H1 (cell line): ENCODE results near the gene SLC4A9. TPM values are rescaled to one million over a fixed set of nuclear protein-coding genes. Genes with fewer than 3 reads are reported as not detected.
A peak's percentile ranks its signal among the peaks of the same experiment; 100 is the strongest.

Experiments used
- ATF2 ChIP-seq: IDR thresholded peaks from 2 replicates; pipeline ENCODE4 v1.6.1; 2012; ENCODE audit warnings: low read length, inconsistent platforms
- CBX8 ChIP-seq: fragments of 300-800, 300-1000 bp; sonication (generic); IDR thresholded peaks from 2 replicates; pipeline ENCODE4 v1.7.1; 2016; ENCODE audit warnings: low read depth, low read length, borderline replicate concordance
- CREB1 ChIP-seq: IDR thresholded peaks from 2 replicates; pipeline ENCODE4 v1.6.1; 2012; ENCODE audit warnings: inconsistent platforms
- FOSL1 ChIP-seq: IDR thresholded peaks from 2 replicates; pipeline ENCODE4 v1.6.1; 2011; ENCODE audit warnings: mild to moderate bottlenecking, low read depth, low read length, moderate library complexity; ENCODE audit not compliant: insufficient read depth
- GABPA ChIP-seq: IDR thresholded peaks from 2 replicates; pipeline ENCODE4 v1.6.1; 2011; ENCODE audit warnings: mild to moderate bottlenecking, low read length, moderate library complexity, borderline replicate concordance; ENCODE audit not compliant: insufficient read depth
- JUND ChIP-seq: IDR thresholded peaks from 2 replicates; pipeline ENCODE4 v1.6.1; 2011; ENCODE audit warnings: mild to moderate bottlenecking, improper control_type of control experiment, low read length
- KDM4A ChIP-seq: IDR thresholded peaks from one replicate; pipeline ENCODE4 v1.7.1; 2012; ENCODE audit warnings: low read depth, mild to moderate bottlenecking, moderate library complexity, low read length, inconsistent platforms; ENCODE audit not compliant: severe bottlenecking
- KDM5A ChIP-seq: fragments of 200-600 bp; IDR thresholded peaks from 2 replicates; pipeline ENCODE4 v1.7.1; 2012; ENCODE audit warnings: mild to moderate bottlenecking, low read length, inconsistent platforms, mixed read lengths
- NANOG ChIP-seq: IDR thresholded peaks from 2 replicates; pipeline ENCODE4 v1.6.1; 2011; ENCODE audit warnings: low read length, low read depth, mild to moderate bottlenecking, inconsistent platforms; ENCODE audit not compliant: insufficient read depth, poor library complexity, severe bottlenecking
- NRF1 ChIP-seq: IDR thresholded peaks from 2 replicates; pipeline ENCODE4 v1.6.1; 2011; ENCODE audit warnings: mild to moderate bottlenecking, low read depth, low read length, improper control_type of control experiment
- POLR2AphosphoS5 ChIP-seq: IDR thresholded peaks from 2 replicates; pipeline ENCODE4 v1.6.1; 2011; ENCODE audit warnings: low read depth, low read length
- RAD21 ChIP-seq, 2 experiments: IDR thresholded peaks in 1 of 2; conservative IDR thresholded peaks in 1 of 2; 2 replicates each; pipeline ENCODE4 v1.6.1; 2011; ENCODE audit warnings: low read depth in 2 of 2, low read length in 2 of 2, improper control_type of control experiment in 1 of 2, inconsistent platforms in 1 of 2, mild to moderate bottlenecking in 1 of 2, moderate library complexity in 1 of 2
- RBBP5 ChIP-seq: IDR thresholded peaks from 2 replicates; pipeline ENCODE4 v1.7.1; 2012; ENCODE audit warnings: low read depth, mild to moderate bottlenecking, inconsistent platforms, low read length, moderate library complexity, borderline replicate concordance
- SIN3A ChIP-seq, 2 experiments: IDR thresholded peaks in 1 of 2; conservative IDR thresholded peaks in 1 of 2; 2 replicates each; pipeline ENCODE4 v1.6.1; 2011 to 2012; ENCODE audit warnings: low read length in 2 of 2, improper control_type of control experiment in 1 of 2, low read depth in 1 of 2, mild to moderate bottlenecking in 1 of 2
- SIRT6 ChIP-seq: IDR thresholded peaks from one replicate; pipeline ENCODE4 v1.7.1; 2012; ENCODE audit warnings: low read length, inconsistent platforms
- SP2 ChIP-seq: IDR thresholded peaks from 2 replicates; pipeline ENCODE4 v1.6.1; 2012; ENCODE audit warnings: mild to moderate bottlenecking, low read length, inconsistent platforms
- TAF1 ChIP-seq: IDR thresholded peaks from 2 replicates; pipeline ENCODE4 v1.6.1; 2011; ENCODE audit warnings: mild to moderate bottlenecking, low read depth, low read length
- TAF7 ChIP-seq: optimal IDR thresholded peaks from 2 replicates; pipeline ENCODE3; 2011; ENCODE audit warnings: low read depth, mild to moderate bottlenecking, inconsistent platforms, low read length, moderate library complexity, borderline replicate concordance
- TBP ChIP-seq: IDR thresholded peaks from 2 replicates; pipeline ENCODE4 v1.6.1; 2011; ENCODE audit warnings: low read depth, low read length, improper control_type of control experiment
- TCF12 ChIP-seq: IDR thresholded peaks from 2 replicates; pipeline ENCODE4 v1.6.1; 2011; ENCODE audit warnings: low read depth, mild to moderate bottlenecking, low read length
- TEAD4 ChIP-seq: IDR thresholded peaks from 2 replicates; pipeline ENCODE4 v1.6.1; 2012; ENCODE audit warnings: low read depth, low read length, inconsistent platforms, mixed read lengths
- ZNF274 ChIP-seq: IDR thresholded peaks from 2 replicates; pipeline ENCODE4 v1.7.0; 2012; ENCODE audit warnings: low read length, borderline replicate concordance; ENCODE audit errors: extremely low read depth
- polyA plus RNA-seq, 7 experiments: library from polyadenylated mRNA; depleted of rRNA in 3 of 7; stranded (reverse) in 5 of 7; unstranded in 2 of 7; fragments of >200 nt in 5 of 7; fragments of 200-250 nt in 2 of 7; gene quantifications; 1 replicate in 5 of 7; 2 replicates in 1 of 7; 4 replicates in 1 of 7; pipeline versions ENCODE4 v1.2.1 to v1.2.3, GENCODE V29; 2011 to 2013; ENCODE audit warnings: missing spikeins in 2 of 7, mixed read lengths in 2 of 7
- total RNA-seq: library from RNA; stranded (reverse); fragmentation: NEBNext Ultra II Directional; extraction: Animal tissue kit (Norgen Biotek cat#: 25700); gene quantifications from 2 replicates; pipeline ENCODE4 v1.2.1, GENCODE V29; 2021

The SLC4A9 gene
- total and polyA plus RNA-seq, 2 of the 8 experiments (the other 6 are each of a cell fraction or from before 2014, with no cell fraction given) = 0.15 to 0.28 TPM

- TF ChIP-seq RAD21 (IDR thresholded peaks at IDR 0.05 in 1 of 2, conservative IDR thresholded peaks at IDR 0.05 in 1 of 2; ENCODE audit: low read depth in 2 of 2, low read length in 2 of 2) (peak; percentile 64 to 77), SIRT6 (no peak), FOSL1 (no peak), SIN3A (conservative IDR thresholded peaks at IDR 0.05 in 1 of 2, IDR thresholded peaks at IDR 0.05 in 1 of 2; ENCODE audit: low read depth in 1 of 2, low read length in 2 of 2) (peak in 1 of 2 experiments; percentile 72; a peak in 2 of 4 replicates), ZNF274 (no peak), TAF7 (peak; percentile 50), TAF1 (peak; percentile 60; the same call in 1 of the 2 replicates), TEAD4 (0 out of 2 replicates have a peak, but pooled peaks have one; percentile 17), JUND (no peak), RBBP5 (peak; percentile 71; the same call in 1 of the 2 replicates), KDM4A (peak; percentile 94), TCF12 (0 out of 2 replicates have a peak, but pooled peaks have one; percentile 72), KDM5A (no peak), GABPA (peak; percentile 54; the same call in 1 of the 2 replicates), NRF1 (no peak), TBP (no peak), CBX8 (no peak), NANOG (peak; percentile 18), CREB1 (peak; percentile 65; the same call in 1 of the 2 replicates), POLR2AphosphoS5 (no peak; the same call in none of the 2 replicates), SP2 (no peak), ATF2 (no peak)
Observed at GRCh38 chr5:140362875-140363630, 3.1 kb downstream of the SLC4A9 start (continued).
